Measurements from ENCODE around the gene CNOT2.

CNOT2 gene

DNA sequence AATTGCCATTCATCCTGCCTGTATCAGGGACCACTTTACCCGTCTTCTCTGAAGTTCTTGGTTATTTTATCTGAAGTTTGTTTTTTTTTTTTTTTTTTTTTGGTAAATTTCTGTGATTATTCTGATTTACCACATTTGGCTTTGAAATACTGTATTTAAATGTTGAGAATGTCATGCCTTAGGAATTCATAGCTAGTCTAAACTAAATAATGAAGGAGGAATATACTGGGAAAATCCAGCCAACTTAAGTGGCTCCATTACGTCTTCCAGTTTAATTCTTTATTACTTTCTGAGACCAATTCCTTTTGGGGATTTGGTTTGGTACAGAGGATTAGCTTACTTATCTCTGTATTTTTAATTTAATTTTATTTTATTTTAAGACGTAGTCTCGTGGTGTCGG lies 62.6 kb downstream of the CNOT2 start:
- no peak for DNase-seq (ENCODE audit: low read depth, low spot score)

DNA sequence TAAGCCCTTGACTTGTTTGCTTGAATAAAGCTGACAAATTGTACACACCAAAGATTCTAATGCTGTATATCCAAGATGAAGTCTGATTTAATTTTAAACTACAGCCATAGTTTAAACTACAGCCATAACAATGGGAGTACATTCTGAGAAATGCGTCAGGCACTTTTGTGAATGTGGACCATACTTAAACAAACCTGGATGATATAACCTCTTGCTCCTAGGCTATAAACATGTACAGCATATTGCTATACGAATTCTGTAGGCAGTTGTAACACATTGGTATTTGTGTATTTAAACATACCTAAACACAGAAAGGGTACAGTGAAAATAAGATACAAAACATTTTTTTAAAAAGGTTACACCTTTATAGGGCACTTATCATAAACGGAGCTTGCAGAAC lies 63.4 kb downstream of the CNOT2 start:
- DNase-seq (ENCODE audit: low read depth, low spot score), result no peak

DNA sequence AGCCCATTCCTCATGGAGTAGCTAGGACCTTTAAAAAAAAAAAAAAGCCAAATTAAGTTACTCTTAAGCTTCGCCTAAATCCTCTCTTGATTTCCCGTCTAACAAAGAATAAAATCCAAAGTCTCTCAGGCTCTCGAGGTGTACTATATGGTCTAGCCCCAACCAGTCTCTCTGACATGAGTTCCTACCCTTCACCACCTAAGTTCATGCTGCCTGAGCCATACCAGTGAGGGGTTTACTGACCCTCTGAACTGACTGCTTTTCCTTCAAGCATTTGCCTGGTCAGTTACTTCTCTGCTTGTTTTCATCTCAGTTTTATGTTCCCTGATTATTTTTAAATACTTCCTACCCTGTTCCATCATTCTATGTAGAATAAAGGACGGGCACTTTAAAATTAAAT lies 64.6 kb downstream of the CNOT2 start:
- DNase-seq (ENCODE audit: low read depth, low spot score), result no peak

DNA sequence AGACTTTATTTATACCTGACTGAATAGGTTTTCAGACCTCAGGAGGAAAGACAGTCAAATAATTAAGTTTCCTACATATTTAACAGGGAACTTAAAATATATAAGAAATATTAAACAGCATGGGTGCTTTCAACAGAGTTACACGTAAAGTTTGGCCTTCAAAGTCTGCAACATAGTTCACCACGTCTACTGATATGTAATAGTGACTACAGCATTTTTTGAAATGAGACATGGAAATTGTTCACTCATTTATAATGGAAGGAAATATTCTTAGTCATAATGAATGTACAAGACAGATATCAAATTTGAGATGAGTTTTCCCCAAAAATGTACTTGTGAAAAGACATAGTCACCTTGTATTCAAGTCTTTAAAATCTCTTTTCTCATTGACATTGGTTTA lies 66.1 kb downstream of the CNOT2 start:
- DNase-seq (ENCODE audit: low read depth, low spot score), result no peak

DNA sequence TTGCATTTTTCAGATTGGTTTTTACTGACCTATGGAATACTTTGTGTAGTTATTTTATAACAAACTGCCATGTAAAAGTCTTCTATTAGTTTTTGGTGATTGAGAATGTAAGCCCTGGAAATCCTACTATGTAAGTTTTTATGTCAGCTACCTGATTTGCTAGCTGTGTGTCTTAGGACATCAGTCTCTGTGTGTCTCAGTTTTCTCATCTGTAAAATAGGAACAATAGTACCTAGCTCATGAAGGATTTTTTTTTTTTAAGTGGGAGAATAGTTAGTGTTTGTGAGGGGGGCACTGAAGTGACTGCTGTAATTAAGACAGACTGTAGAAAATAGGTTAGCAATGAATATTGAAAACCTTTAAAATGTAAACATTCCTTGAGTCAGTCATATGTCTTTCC lies 70.9 kb downstream of the CNOT2 start:
- no peak for DNase-seq (ENCODE audit: low read depth, low spot score)

DNA sequence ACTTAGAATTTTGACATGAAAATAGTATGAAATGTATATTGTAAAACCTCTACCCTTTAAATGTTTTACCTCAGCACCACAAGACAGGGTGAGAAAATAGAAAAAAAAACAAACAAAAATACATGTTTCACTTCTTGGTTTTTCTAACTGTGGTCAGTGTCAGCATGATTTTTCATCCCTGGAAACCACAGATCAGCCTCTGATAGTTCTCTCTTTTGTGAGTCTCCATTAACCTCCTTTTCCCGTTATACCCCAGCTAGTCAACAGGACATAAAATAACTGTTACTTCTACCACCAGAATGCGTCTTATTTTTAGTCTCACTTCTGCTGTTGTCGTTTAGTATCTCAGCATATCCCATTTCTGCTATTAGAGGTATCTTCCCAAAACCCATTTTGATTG lies 74.5 kb downstream of the CNOT2 start:
- DNase-seq (ENCODE audit: low read depth, low spot score), result no peak

DNA sequence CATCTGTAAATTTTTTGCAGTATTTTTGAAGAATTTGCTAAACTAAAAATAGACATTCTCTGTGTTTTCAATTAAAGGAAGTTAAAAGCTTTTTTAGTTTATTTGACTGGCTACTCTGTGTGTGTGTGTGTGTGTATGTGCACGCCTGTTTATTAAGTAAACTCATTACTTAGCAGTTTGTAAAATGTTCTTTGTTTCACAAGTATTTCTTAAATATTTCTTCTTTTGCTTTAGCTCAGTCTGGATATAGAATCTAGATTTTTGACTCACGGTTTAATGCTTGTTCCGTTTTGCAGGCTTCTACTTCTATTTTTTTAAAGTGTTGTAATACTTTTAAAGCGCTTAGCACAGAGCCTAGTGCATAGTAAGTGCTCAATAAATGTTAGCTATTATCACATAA lies 76.4 kb downstream of the CNOT2 start:
- DNase-seq (ENCODE audit: low read depth, low spot score), result no peak

DNA sequence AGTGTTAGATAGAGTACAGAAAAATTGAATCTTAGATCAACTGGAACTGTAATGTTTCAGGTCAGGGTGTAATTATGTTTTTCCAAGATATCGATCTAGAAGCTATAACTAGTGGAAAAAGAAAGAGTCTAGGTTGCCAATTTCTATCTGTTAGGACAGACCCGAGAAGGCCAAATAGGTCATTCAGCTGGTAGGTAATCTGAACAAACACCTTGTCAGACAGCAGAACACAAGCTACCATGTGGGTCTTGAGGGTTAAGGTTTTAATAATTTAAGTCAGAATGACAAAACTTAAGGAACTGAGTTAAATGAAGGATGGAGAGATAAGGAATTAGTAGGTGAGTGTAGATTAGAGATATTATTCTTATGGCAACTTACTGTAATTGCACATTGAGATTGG lies 78.0 kb downstream of the CNOT2 start:
- no peak for DNase-seq (ENCODE audit: low read depth, low spot score)

DNA sequence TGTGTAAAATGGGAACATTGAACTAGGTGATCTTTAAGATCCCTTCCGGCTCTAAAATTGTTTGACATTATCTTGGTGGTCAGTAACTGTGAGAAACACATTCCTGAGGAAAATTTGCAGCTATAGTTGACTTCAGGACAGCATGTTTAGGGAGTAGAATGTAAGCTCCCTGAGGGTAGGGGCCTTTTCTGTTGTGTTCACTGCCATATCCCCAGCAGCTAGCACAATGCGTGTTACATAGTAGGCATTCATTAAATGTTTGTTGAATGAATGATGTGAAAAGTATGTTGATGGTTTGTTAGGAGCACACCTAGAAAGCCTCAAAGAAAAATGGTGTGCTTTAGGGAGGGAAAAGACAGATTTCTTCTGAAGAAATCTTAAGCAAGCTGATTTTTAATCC lies 84.3 kb downstream of the CNOT2 start:
- no peak for DNase-seq (ENCODE audit: low read depth, low spot score)

DNA sequence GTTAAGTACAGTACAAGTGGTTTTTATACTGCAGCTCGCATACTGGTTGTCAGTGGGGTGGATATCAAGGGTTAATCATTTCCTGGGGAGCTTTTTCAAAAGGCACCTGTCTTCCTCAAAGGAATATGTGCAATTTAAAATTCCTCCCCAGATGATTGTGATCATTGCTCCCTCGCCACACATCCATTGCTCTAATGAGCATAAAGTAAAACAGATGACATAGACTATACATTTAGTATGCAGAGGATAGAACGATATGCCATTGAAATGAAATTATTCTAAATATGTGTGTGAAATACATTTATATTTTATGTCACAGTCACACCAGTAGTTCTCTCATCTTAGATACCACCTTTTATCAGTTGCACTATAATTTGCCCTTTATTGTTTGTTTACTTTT lies 86.5 kb downstream of the CNOT2 start:
- DNase-seq (ENCODE audit: low read depth, low spot score), result no peak

DNA sequence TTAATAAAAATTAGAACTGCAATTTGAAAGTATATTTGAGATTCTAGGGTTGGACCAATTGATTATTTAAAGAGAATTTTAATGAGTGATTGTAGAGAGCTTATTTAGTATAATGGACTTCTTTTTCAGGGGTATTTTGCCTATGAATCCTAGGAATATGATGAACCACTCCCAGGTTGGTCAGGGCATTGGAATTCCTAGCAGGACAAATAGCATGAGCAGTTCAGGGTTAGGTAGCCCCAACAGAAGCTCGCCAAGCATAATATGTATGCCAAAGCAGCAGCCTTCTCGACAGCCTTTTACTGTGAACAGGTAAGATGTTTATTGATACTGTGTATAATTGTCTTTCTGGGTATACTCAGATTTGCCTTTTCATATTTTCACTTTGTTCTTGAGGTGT lies 86.9 kb downstream of the CNOT2 start:
- DNase-seq (ENCODE audit: low read depth, low spot score), result no peak

DNA sequence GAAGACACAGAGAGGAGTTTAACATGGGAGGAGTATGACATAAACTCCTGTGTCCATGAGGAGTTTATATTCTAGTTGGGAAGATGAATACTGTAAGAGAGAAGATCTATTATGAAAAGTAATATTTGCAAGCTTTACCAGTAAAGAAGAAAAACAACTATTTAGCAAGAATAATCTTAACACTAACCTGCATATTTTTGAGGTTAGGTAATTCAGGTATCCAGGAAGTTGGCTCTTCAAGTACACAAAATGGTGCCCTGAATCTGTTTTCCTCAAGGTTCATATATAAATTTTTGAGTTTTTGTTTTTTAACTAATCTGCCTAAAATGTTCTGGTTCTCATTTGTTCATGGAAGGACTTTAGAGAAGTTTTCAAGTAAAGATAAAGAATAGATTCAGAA lies 89.0 kb downstream of the CNOT2 start:
- DNase-seq (ENCODE audit: low read depth, low spot score), result no peak

DNA sequence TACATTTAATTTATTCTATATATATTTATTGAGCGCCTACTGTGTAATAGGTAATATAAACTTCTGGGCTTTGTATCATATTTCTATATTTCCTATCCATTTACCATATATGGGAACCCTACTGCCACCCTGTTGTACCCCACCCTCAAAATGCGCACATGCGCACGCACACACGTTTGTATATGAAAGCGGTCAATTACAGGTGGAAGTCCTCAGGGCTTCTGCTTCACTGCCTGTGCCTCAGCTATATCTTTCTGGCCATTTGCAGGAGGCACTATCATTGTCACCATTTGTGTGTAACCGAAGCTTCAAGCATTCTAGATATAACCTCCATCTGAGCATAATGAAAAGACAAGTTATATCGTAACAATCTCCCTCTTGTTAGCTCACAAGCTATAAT lies 91.5 kb downstream of the CNOT2 start:
- no peak for DNase-seq (ENCODE audit: low read depth, low spot score)

DNA sequence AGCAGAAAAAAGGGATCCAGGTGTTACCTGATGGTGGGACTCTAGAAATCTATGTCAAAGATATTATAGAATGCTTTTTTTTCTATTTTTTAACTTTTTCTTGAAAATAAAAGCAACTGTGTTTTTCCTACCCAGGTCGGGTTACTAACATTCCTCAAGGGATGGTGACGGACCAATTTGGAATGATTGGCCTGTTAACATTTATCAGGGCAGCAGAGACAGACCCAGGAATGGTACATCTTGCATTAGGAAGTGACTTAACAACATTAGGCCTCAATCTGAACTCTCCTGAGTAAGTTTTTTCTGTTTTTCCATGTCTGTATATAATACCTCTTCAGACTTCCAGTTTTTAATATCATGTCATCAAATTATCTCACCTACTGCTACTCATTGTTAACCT lies 95.3 kb downstream of the CNOT2 start:
- DNase-seq (ENCODE audit: low read depth, low spot score), result no peak

DNA sequence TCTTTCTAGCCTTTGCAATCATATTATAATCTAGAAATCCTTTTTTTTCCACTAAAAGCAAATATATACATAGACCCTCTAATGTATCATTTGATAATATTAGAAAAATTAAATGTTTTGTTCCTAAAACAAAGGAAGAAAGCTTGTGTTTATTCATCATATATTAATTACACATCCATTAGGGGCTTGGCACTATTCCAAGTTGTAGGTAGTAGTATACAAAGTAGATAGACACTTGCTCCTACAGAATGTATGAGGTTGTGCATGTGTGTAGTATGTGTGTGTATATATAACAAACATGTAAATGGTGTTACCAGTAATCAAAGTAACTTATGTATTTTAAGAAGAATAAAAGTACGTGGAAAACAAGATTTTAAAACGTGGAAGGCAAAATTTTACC lies 107.8 kb downstream of the CNOT2 start:
- no peak for DNase-seq (ENCODE audit: low read depth, low spot score)

DNA sequence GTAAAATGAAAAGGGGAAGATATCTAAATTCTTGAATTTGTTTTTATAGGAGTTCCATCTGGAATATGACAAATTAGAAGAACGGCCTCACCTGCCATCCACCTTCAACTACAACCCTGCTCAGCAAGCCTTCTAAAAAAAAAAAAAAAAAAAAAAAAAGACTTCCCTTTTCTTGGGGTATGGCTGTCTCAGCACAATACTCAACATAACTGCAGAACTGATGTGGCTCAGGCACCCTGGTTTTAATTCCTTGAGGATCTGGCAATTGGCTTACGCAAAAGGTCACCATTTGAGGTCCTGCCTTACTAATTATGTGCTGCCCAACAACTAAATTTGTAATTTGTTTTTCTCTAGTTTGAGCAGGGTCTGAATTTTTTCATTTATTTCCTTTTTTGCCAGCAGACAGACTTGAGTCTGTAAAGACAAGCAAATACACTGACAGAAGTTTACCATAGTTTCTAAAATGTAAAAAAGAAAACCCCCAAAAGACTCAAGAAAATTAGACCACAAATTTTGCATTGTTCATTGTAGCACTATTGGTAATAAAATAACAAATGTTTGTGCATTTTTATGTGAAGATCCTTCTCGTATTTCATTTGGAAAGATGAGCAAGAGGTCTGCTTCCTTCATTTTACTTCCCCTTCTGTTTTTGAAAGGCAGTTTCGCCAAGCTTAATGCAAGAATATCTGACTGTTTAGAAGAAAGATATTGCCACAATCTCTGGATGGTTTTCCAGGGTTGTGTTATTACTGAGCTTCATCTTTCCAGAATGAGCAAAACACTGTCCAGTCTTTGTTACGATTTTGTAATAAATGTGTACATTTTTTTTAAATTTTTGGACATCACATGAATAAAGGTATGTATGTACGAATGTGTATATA lies 110.8 kb downstream of the CNOT2 start:
- DNase-seq (ENCODE audit: low read depth, low spot score), result no peak

DNA sequence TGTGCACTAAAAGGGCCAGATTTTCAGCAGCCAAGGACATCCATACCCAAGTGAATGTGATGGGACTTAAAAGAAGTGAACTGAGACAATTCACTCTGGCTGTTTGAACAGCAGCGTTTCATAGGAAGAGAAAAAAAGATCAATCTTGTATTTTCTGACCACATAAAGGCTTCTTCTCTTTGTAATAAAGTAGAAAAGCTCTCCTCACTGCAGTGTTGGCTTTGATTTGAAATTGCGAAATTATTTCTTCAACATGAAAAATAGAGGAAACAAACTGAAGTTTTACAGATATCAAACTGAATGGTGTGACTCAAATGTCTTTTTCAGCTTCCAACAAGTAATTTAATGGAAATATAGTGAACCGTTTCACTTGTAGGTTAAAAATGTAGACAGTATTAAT lies 111.6 kb downstream of the CNOT2 start:
- no peak for DNase-seq (ENCODE audit: low read depth, low spot score)

DNA sequence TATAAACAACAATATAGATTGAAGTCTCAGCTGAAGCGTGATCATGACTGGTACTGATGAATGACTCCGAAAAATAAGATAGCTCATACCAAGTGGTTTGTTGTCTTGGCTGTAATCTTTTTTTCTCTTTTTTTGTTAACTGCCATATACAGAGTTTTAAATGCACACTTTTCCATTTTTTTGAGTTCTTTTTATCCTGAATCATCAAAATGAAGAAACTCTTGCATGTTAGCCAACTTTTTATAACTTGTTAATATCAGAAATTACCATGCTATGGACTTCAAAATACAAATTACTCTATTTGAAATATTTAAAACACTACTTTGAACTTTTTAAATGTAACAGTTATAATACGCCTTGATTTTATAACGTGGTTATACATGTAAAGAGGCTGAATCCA lies 112.7 kb downstream of the CNOT2 start:
- DNase-seq (ENCODE audit: low read depth, low spot score), result no peak

DNA sequence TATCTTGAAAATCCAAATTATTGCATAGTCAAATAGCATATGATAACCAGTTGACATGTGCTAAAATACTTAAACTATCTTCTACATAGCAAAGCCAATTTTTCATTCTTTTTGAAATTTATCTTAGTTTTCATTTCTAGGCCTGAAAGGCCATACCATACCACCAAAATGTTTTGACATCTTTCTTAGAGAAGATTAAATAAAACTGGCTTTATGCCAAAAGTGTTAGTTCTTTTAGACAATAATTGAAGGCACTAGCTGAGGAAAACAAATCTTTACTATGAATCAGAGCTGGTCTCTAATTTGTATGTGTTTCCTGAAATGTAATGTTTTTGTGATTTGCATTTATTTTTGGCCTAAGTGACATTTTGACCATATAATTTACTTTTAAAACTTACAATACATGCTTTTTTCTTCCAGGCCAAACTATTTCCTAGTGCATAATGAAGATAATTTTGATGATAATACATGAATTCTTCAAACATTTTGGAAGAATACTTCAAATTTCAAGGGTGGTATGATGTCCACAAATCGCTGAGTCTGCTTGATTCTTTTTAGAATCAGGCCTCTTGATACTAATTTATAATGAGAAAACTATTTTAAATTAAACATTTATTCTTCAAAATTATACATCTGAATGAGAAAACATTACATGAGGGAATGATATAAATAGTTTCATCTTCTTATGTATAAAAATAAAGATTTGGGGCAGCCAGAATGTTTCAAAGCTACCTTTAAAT lies 116.4 kb downstream of the CNOT2 start:
- DNase-seq (ENCODE audit: low read depth, low spot score), result no peak

DNA sequence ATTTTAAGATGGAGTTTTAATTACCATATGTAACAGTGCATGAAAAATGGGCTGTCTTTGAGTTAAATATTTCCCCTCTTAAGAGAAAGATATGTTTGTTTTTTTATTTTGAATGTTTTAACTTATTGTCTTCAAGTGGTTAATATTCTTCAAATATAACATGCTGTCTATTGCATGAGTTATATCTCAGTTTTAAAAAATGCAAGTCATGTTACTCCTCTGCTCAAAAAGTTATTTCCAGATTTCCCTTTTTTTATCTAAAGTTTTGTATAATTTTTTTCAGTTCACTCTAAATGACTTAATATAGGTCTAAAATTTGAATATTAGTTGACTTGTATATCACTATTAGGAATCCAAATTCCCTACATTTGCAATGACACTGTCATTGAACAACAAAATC lies 117.0 kb downstream of the CNOT2 start:
- DNase-seq (ENCODE audit: low read depth, low spot score), result no peak

DNA sequence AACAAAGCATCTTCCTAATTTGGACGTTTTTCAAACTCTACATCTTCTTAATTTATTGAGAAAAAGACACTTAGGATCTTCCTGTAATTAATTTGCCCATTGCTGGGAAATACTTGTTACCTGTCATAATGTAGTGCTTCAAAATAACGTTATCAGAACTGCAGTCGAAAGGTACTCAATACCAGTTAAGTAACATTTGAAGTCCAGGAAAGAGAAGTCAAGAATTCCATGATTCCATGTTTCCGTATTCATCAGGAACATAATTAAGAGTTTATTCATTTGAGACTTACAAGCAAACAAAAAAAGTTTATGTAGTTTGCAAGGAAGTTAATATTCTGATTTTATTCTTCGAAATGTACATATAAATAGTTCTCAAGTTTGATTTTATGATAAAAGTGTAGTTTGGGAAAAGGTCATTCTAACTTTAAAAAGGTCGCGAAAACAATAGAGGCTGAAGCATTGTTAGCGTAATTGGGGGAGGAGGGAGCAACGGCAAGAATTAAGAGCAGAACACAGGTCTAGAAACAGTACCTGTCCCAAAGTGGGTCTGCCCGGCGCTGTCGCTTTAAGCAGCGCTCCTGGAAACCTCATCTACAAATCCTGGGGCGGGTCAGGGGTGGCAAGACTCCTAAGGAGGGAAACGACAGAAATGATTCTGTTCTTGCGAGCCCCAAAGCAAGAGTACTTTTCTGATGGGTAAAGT lies 121.6 kb downstream of the CNOT2 start:
- no peak for DNase-seq (ENCODE audit: low read depth, low spot score)

DNA sequence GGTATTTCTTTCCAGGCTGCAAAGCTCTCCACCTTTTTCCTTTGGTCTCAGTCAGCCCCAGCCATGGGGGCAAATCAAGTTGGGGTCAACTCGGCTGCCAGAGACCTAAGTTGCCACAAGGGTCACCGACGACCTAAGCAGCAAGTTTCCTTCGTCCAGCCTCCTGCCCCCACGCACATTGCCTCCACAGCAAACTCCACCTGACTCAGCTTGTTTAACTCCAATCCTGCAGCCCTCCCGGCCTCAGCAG lies 122.1 kb downstream of the CNOT2 start:
- DNase-seq (ENCODE audit: low read depth, low spot score), result no peak
